Cardiac muscle cell (in vitro differentiated cells and primary cell): ENCODE results near the gene PLD1. TPM values are rescaled to one million over a fixed set of nuclear protein-coding genes. Genes with fewer than 3 reads are reported as not detected.
A peak's percentile ranks its signal among the peaks of the same experiment; 100 is the strongest.

ENCODE experiments used
- DNase-seq, 2 donors: peaks; one replicate each; pipeline versions ENCODE4 v3.0.0 to v3.0.0-alpha.2; 2010 to 2017; ENCODE audit warnings: low read depth in 1 of 2, low spot score in 1 of 2
- H3K27ac ChIP-seq: fragments of 200-600 bp; sonication (generic); 2 replicates; pipeline ENCODE4 v1.5.1; 2016
- H3K27me3 ChIP-seq: fragments of 200-600 bp; sonication (generic); 2 replicates; pipeline ENCODE4 v1.6.0; 2016; ENCODE audit warnings: control low read depth
- H3K36me3 ChIP-seq: fragments of 200-600 bp; sonication (generic); 2 replicates; pipeline ENCODE4 v1.5.1; 2016; ENCODE audit warnings: control low read depth
- H3K4me1 ChIP-seq: fragments of 200-600 bp; sonication (generic); 2 replicates; pipeline ENCODE4 v1.8.1; 2017; ENCODE audit warnings: low read depth, mild to moderate bottlenecking, mixed run types
- H3K4me3 ChIP-seq: fragments of 200-600 bp; sonication (generic); 2 replicates; pipeline ENCODE4 v1.5.1; 2016; ENCODE audit warnings: mild to moderate bottlenecking
- H3K9me3 ChIP-seq: fragments of 200-600 bp; sonication (generic); 2 replicates; pipeline ENCODE4 v1.5.1; 2017; ENCODE audit warnings: low read depth, mild to moderate bottlenecking, control low read depth
- CTCF ChIP-seq: IDR thresholded peaks from 2 replicates; pipeline ENCODE4 v1.5.1; 2012; ENCODE audit warnings: low read depth, mild to moderate bottlenecking, low read length
- polyA plus RNA-seq: library from polyadenylated mRNA; unstranded; fragments of >200 nt; fragmentation: Nextera tagmentation; extraction: Ambion mirVana; gene quantifications from 2 replicates; pipeline ENCODE4 v1.2.1, GENCODE V29; 2016
- total RNA-seq: library from RNA; depleted of rRNA; stranded (reverse); fragments of >200 nt; gene quantifications from 2 replicates; pipeline ENCODE4 v1.2.3, GENCODE V29; 2016

PLD1 gene
- total and polyA plus RNA-seq, 2 experiments from 2014 or later, result 18.3 to 35.1 TPM

- H3K36me3 ChIP-seq, result no peaks in the 10 kb centered on the region
- H3K9me3 ChIP-seq, result no peaks in the 10 kb centered on the region
- no peak overlapping the region for H3K4me3 ChIP-seq
- TF ChIP-seq CTCF, result no peak
- H3K27ac ChIP-seq, result no peak overlapping the region
- no peaks in the 10 kb centered on the region for H3K4me1 ChIP-seq
- no peaks in the 10 kb centered on the region for H3K27me3 ChIP-seq
- no peak for DNase-seq
Observed at GRCh38 chr3:171585039-171585438, 225.2 kb downstream of the PLD1 start.

- Histone ChIP-seq H3K9me3 (no peaks in the 10 kb centered on the region), H3K27me3 (no peaks in the 10 kb centered on the region), H3K4me1 (no peaks in the 10 kb centered on the region), H3K4me3 (no peak overlapping the region), H3K27ac (no peak overlapping the region), H3K36me3 (no peaks in the 10 kb centered on the region)
- no peak for DNase-seq
- TF ChIP-seq CTCF, result no peak
Observed at GRCh38 chr3:171584100-171584499, 226.2 kb downstream of the PLD1 start.

GRCh38 chr3:171574556-171575240, 235.6 kb downstream of the PLD1 start:
- no peak overlapping the region for H3K27ac ChIP-seq
- no peaks in the 10 kb centered on the region for H3K36me3 ChIP-seq
- no peak for TF ChIP-seq CTCF
- peak in 1 of 2 donors; percentile 63 for DNase-seq
- no peaks in the 10 kb centered on the region for H3K27me3 ChIP-seq
- H3K4me3 ChIP-seq, result no peak overlapping the region
- no peaks in the 10 kb centered on the region for H3K4me1 ChIP-seq
- no peaks in the 10 kb centered on the region for H3K9me3 ChIP-seq

GRCh38 chr3:171569571-171570132, 240.6 kb downstream of the PLD1 start:
- TF ChIP-seq CTCF, result no peak
- Histone ChIP-seq H3K9me3 (no peaks in the 10 kb centered on the region), H3K36me3 (no peaks in the 10 kb centered on the region), H3K27ac (no peak overlapping the region), H3K4me3 (no peak overlapping the region), H3K27me3 (no peaks in the 10 kb centered on the region), H3K4me1 (peaks cover 8% of the 10 kb centered on the region)
- DNase-seq, result no peak

GRCh38 chr3:171568766-171569165, 241.5 kb downstream of the PLD1 start:
- Histone ChIP-seq H3K4me1 (peaks cover 8% of the 10 kb centered on the region), H3K36me3 (no peaks in the 10 kb centered on the region), H3K27ac (no peak overlapping the region), H3K9me3 (no peaks in the 10 kb centered on the region), H3K4me3 (no peak overlapping the region), H3K27me3 (no peaks in the 10 kb centered on the region)
- no peak for TF ChIP-seq CTCF
- DNase-seq, result no peak
